GM19035 (cell line): ENCODE measurements around the gene MTX1.
"Not testable (repeated sequence)": the region's sequence is repeated elsewhere in the genome, so short reads cannot be mapped to it uniquely, and the experiment has no call there.

Experiments
- ATAC-seq: cut with Tn5 transposase; IDR thresholded peaks from one replicate; pipeline ENCODE4 v1.9.1; 2021; ENCODE audit not compliant: unreplicated experiment

The MTX1 gene

GRCh38 chr1:155188268-155188667 is 20.2 kb upstream of the MTX1 start:
- ATAC-seq = no peak

GRCh38 chr1:155189926-155190325 is 18.6 kb upstream of the MTX1 start:
- ATAC-seq = not testable (repeated sequence)

DNA sequence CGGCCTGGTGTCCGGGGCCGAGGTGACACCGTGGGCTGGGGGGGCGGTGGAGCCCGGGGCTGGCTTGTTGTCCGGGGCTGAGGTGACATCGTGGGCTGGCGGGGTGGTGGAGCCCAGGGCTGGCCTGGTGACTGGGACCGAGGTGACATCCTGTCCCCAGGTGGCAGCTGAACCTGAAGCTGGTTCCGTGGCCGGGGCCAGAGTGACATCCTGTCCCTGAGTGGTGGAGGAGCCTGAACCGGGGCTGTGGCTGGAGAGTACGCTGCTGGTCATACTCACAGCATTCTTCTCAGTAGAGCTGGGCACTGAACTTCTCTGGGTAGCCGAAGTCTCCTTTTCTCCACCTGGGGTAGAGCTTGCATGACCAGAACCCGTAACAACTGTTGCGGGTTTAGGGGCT is 16.6 kb upstream of the MTX1 start:
- ATAC-seq = no peak

DNA sequence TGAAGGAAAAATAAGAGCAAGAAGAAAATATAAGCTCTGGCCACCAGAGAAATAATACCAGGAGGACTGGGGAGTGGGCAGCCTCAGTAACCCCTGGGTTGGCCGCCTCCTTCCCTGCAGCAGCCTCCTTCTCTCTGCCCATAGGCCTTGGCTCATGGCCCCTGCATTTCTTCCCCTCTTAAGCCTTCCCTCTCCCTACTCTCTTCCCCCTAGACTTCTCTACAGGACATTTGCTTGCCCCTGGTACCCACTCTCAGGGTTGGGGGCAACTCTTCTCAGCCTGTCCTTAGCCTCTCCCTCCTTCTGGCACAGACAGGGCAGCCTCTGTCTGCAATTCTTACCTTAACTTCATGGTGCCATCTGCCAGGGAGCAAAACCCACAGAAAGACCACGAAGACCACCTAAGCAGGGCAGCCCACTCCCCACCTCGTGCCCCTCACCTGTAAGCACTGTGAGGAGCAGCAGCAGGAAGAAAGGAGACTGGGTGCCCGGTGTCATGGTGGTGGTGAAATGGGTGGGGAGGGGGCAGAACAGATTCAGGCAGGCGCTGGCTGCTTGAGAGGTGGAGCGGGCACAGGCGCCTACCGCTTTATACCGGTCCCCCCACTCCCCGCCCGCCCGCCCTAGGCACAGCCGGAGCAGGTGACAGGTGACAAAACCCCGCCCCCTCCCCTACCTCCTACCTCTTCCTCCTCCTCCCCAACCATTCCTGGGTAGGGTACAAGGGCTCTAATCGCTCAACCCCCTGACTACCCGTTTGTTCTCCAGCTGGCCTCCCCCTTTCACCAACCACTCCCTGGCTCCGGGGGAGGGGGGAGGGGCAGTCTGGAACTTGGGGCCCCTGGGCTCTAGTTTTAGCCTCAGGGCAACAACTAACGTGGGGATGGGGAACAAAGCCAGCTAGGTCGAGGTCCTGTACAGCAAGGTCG is 15.9 kb upstream of the MTX1 start:
- no peak for ATAC-seq

GRCh38 chr1:155193275-155193990 is 15.1 kb upstream of the MTX1 start:
- peak; percentile 69 for ATAC-seq

GRCh38 chr1:155193991-155194240 is 14.6 kb upstream of the MTX1 start:
- not testable (repeated sequence) for ATAC-seq

GRCh38 chr1:155195201-155196102 is 13.0 kb upstream of the MTX1 start:
- ATAC-seq = no peak

GRCh38 chr1:155196103-155196892 is 12.2 kb upstream of the MTX1 start:
- no peak for ATAC-seq

- no peak for ATAC-seq
These were observed 11.4 kb upstream of the MTX1 start for GRCh38 chr1:155196893-155197638.

DNA sequence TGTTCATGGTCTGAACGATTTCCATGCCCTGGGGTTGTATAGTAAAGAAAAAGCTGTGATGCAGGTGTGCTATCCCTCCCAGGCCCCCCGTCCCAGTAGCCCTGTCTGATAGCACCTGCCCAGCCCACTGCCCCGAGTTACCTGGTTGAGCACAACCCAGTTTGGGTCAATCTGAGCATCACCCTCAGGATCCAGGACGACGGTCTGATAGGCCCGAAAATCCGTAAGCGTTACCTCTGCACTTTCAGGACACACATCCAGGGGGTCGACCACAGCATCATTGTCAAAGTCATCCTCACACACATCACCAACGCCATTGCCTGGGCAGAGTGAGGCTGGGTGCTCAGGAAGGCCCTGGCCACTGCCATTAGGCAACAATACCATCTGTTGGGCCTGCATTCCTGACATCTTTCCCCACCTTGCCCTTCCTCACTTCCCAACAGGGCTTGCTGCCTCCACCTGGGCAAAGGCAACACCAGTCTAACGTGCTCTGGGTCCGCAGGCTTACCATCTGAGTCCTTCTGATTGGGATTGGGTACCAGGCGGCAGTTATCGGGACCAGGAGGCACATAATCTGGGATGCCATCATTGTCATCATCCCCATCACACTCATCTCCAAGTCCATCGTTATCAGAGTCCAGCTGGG is 10.5 kb upstream of the MTX1 start:
- no peak for ATAC-seq

GRCh38 chr1:155198547-155198906 is 10.0 kb upstream of the MTX1 start:
- ATAC-seq = no peak

DNA sequence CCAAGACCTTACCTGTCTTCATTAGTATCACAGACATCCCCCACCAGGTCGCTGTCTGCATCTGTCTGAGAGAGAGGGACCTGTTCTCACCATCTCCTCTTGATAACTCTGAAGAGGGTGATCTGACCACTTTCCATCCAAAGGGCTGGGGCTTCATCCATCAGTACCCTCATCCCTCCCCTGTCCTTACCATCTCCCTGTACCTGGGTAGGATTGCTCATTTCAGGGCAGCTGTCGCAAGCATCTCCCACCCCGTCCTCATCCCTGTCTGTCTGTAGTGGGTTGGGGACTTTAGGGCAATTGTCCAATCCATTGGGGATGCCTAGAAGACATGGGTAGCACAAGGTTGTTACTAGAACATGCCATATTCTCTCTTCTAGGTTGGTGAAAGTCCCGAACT is 8.7 kb upstream of the MTX1 start:
- ATAC-seq = no peak

DNA sequence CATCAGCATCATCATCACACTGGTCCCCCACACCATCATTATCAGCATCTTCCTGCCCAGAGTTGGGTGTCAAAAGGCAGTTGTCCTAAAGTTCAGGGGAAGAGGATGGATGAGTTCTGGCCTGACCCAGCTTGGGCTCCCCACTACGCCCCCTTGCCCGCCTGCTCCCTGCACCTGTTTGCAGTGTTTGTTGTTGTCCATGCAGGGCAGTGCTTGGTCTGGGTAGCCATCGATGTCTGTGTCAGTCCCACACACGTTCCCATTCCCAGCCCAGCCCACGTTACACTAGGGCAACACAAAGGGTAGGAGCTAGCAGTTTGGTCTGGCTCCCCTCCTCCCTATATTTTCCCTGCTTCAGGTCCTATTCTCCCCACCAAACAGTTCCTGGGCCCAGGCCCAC is 7.6 kb upstream of the MTX1 start:
- ATAC-seq = no peak

GRCh38 chr1:155202198-155202597 is 6.3 kb upstream of the MTX1 start:
- no peak for ATAC-seq

- no peak for ATAC-seq
These were observed 5.6 kb upstream of the MTX1 start for GRCh38 chr1:155202731-155203515.

DNA sequence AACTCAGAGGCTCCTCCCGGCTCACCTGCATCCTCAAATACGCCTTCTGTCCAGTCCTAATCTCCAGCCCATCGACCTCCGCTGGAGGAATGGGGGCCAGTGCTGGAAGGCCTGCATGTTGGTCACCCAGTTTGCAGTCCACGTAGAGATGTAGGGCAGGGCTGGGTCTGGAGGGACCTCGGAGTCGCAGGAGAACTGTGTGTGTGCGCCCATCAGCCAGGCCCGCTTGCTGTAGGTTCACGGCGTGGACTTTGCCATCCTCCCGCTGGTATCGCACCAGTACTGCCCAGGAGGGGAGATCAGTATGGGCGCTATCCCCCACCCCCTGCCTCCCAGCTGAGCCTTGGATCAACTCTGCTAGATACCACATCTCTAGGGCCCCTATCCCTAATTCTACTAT is 3.5 kb upstream of the MTX1 start:
- ATAC-seq = no peak

- ATAC-seq = no peak
These were observed 2.4 kb upstream of the MTX1 start for GRCh38 chr1:155205969-155206593.
